B cell (primary cell): Measurements from ENCODE around the gene UBE2E3. TPM values are rescaled to one million over a fixed set of nuclear protein-coding genes. Genes with fewer than 3 reads are reported as not detected.

Source experiments
- ATAC-seq: fragments of 200-7000 bp; cut with Tn5 transposase; one replicate; pipeline ENCODE4 v1.10.0; 2021; ENCODE audit warnings: low read depth, mild to moderate bottlenecking, moderate number of reproducible peaks, moderate library complexity
- CTCF ChIA-PET: fragments of 350-600 bp; sonication (Branson Sonifier 250); formaldehyde crosslinking; loops from one replicate; lab custom pipeline; 2021; ENCODE audit warnings: antibody characterized with exemption, inconsistent platforms; lab: Charles Lee
- POLR2A ChIA-PET: fragments of 350-600 bp; sonication (Branson Sonifier 250); formaldehyde crosslinking; loops from one replicate; lab custom pipeline; 2021; ENCODE audit warnings: antibody characterized with exemption; lab: Charles Lee
- DNase-seq: peaks from one replicate; pipeline ENCODE4 v3.0.0; 2013
- H2AFZ ChIP-seq: 2 replicates; pipeline ENCODE4 v1.6.1; 2012; ENCODE audit warnings: mild to moderate bottlenecking, low read depth, low read length; ENCODE audit not compliant: insufficient read depth, poor library complexity, severe bottlenecking
- H3K27ac ChIP-seq, 2 donors: 1 replicate in 1 of 2; 2 replicates in 1 of 2; pipeline ENCODE4 v1.5.1; 2012 to 2013; ENCODE audit warnings: low read length in 2 of 2, mild to moderate bottlenecking in 2 of 2, moderate library complexity in 1 of 2
- H3K27me3 ChIP-seq, 4 experiments: fragments of 200-600 bp in 1 of 4; sonication (generic) in 1 of 4; replicated peaks in 1 of 4; 1 replicate in 2 of 4; 2 replicates in 2 of 4; pipeline versions ENCODE4 v1.6.1 to v1.7.0; 2013 to 2016; ENCODE audit warnings: low read length in 3 of 4, mild to moderate bottlenecking in 2 of 4, mixed read lengths in 1 of 4, moderate library complexity in 1 of 4; ENCODE audit not compliant: insufficient read depth in 4 of 4, control insufficient read depth in 3 of 4; ENCODE audit errors: control extremely low read depth in 1 of 4
- H3K36me3 ChIP-seq, 2 experiments: replicated peaks in 1 of 2; 1 replicate in 1 of 2; 2 replicates in 1 of 2; pipeline versions ENCODE4 v1.6.1 to v1.7.1; 2013; ENCODE audit warnings: low read length in 1 of 2; ENCODE audit not compliant: insufficient read depth in 2 of 2, control insufficient read depth in 1 of 2; ENCODE audit errors: control extremely low read depth in 1 of 2, extremely low read depth in 1 of 2
- H3K4me1 ChIP-seq, 2 donors: fragments of 200-600 bp in 1 of 2; sonication (generic) in 1 of 2; 1 replicate in 1 of 2; 2 replicates in 1 of 2; pipeline versions ENCODE4 v1.5.1 to v1.6.1; 2013 to 2017; ENCODE audit warnings: low read length in 2 of 2; ENCODE audit not compliant: control insufficient read depth in 2 of 2, insufficient read depth in 2 of 2
- H3K4me2 ChIP-seq: replicated peaks from 2 replicates; pipeline ENCODE3; 2012; ENCODE audit warnings: mild to moderate bottlenecking, low read depth, low read length; ENCODE audit not compliant: poor library complexity, severe bottlenecking
- H3K4me3 ChIP-seq, 5 experiments: fragments of 200-600 bp in 1 of 5; sonication (generic) in 1 of 5; 1 replicate in 3 of 5; 2 replicates in 2 of 5; pipeline versions ENCODE4 v1.5.1 to v1.7.0; 2011 to 2016; ENCODE audit warnings: low read length in 4 of 5, mild to moderate bottlenecking in 4 of 5, low read depth in 2 of 5, control low read depth in 1 of 5, moderate library complexity in 1 of 5; ENCODE audit not compliant: insufficient read depth in 1 of 5; ENCODE audit errors: control extremely low read depth in 1 of 5, extremely low read depth in 1 of 5
- H3K79me2 ChIP-seq: fragments of 200-600 bp; sonication (generic); one replicate; pipeline ENCODE4 v1.6.0; 2016; ENCODE audit warnings: low read length; ENCODE audit not compliant: control insufficient read depth, insufficient read depth
- H3K9ac ChIP-seq: fragments of 200-600 bp; sonication (generic); 2 replicates; pipeline ENCODE4 v1.6.1; 2017; ENCODE audit warnings: mild to moderate bottlenecking, low read length, moderate library complexity
- H3K9me3 ChIP-seq, 3 donors: one replicate each; pipeline versions ENCODE4 v1.6.1 to v1.7.1; 2013; ENCODE audit warnings: low read length in 2 of 3; ENCODE audit not compliant: control insufficient read depth in 2 of 3, insufficient read depth in 1 of 3; ENCODE audit errors: control extremely low read depth in 1 of 3
- H4K20me1 ChIP-seq: 2 replicates; pipeline ENCODE4 v1.6.0; 2012; ENCODE audit warnings: mild to moderate bottlenecking, low read length; ENCODE audit not compliant: insufficient read depth, control insufficient read depth, poor library complexity, severe bottlenecking
- H3K27ac Mint-ChIP-seq: one replicate; pipeline ENCODE4 v1.8.0; 2021; ENCODE audit warnings: mixed read lengths
- H3K27me3 Mint-ChIP-seq: one replicate; pipeline ENCODE4 v1.8.0; 2021; ENCODE audit warnings: mixed read lengths
- H3K4me1 Mint-ChIP-seq: one replicate; pipeline ENCODE4 v1.8.0; 2021; ENCODE audit warnings: mixed read lengths
- H3K4me3 Mint-ChIP-seq: one replicate; pipeline ENCODE4 v1.8.0; 2021; ENCODE audit warnings: mixed read lengths
- H3K9me3 Mint-ChIP-seq: one replicate; pipeline ENCODE4 v1.8.0; 2022; ENCODE audit warnings: mixed read lengths; ENCODE audit not compliant: insufficient read depth
- CTCF ChIP-seq: fragments of 200-600 bp; IDR thresholded peaks from one replicate; pipeline ENCODE4 v1.8.0; 2022; ENCODE audit warnings: antibody characterized with exemption, mild to moderate bottlenecking
- EZH2 ChIP-seq: IDR thresholded peaks from 2 replicates; pipeline ENCODE4 v1.6.1; 2012; ENCODE audit warnings: borderline replicate concordance, low read depth, mild to moderate bottlenecking, moderate library complexity, low read length; ENCODE audit not compliant: insufficient read depth, poor library complexity, severe bottlenecking
- WGBS: methylation state at CpG from one replicate; pipeline ENCODE4 v1.1.5; 2013; ENCODE audit warnings: missing lambda C conversion rate; ENCODE audit not compliant: insufficient coverage; 5-methylcytosine and 5-hydroxymethylcytosine counted together
- intact Hi-C: fragments of 100-400 bp; cut with micrococcal nuclease; formaldehyde crosslinking; loops from one replicate; pipeline ENCODE4 v1.10.0; 2022
- polyA plus RNA-seq: library from polyadenylated mRNA; depleted of rRNA; stranded (reverse); fragments of >200 nt; gene quantifications from 2 replicates; pipeline ENCODE4 v1.2.3, GENCODE V29; 2012
- total RNA-seq, 2 donors: library from RNA; stranded (reverse); fragments of 120-200 nt in 1 of 2; gene quantifications; 1 replicate in 1 of 2; 2 replicates in 1 of 2; pipeline versions ENCODE4 v1.2.3 to v1.2.4, GENCODE V29; 2013 to 2022

The UBE2E3 gene
- total and polyA plus RNA-seq, 2 donors (not counting 1 experiment from before 2014, with no cell fraction given): 26.7 to 31.6 TPM

- no peak for ATAC-seq
- no peaks in the 10 kb centered on the region for H3K4me1 ChIP-seq
Observed at GRCh38 chr2:181072486-181073235, 92.3 kb downstream of the UBE2E3 start.

More at GRCh38 chr2:181072486-181073235, 92.3 kb downstream of the UBE2E3 start:
- no peaks in the 10 kb centered on the region for H3K79me2 ChIP-seq
- DNase-seq: no peak
- no peak overlapping the region for H2AFZ ChIP-seq
- TF ChIP-seq CTCF: no peak
- no peak for TF ChIP-seq EZH2
- no peak overlapping the region for H3K27ac ChIP-seq
- ChIA-PET POLR2A (no interaction called here), CTCF (interaction anchor here (1.5 kb wide), 1 partner anchor 643 kb away, joined by 5 read pairs; no protein-coding TSS in a partner anchor)
- WGBS: 54% methylated on average over 2 of the region's 6 CpGs
- Mint-ChIP-seq H3K9me3 (no peaks in the 10 kb centered on the region), H3K27me3 (no peaks in the 10 kb centered on the region), H3K27ac (no peak overlapping the region), H3K4me1 (peaks cover 5% of the 10 kb centered on the region), H3K4me3 (no peak overlapping the region)
- H3K36me3 ChIP-seq: peaks cover 0 to 1% of the 10 kb centered on the region in 2 experiments
- H4K20me1 ChIP-seq: no peaks in the 10 kb centered on the region
- no peak overlapping the region for H3K9ac ChIP-seq
- H3K27me3 ChIP-seq: no peaks in the 10 kb centered on the region
- no peak overlapping the region for H3K4me3 ChIP-seq
- no peaks in the 10 kb centered on the region for H3K9me3 ChIP-seq
- no peak overlapping the region for H3K4me2 ChIP-seq
- intact Hi-C loops: no loop called here
